DOHH2 (cell line): Measurements from ENCODE around the gene HSFX3.

Source experiments
- H3F3A ChIP-seq: fragments of 200-600 bp; sonication (generic), shearing (Covaris generic); 2 replicates; pipeline ENCODE4 v1.6.0; 2016; ENCODE audit warnings: antibody characterized with exemption, mild to moderate bottlenecking; ENCODE audit not compliant: control insufficient read depth, insufficient read depth
- H3K27ac ChIP-seq: fragments of 200-600 bp; sonication (generic); 2 replicates; pipeline ENCODE4 v1.5.1; 2014; ENCODE audit warnings: low read depth, mild to moderate bottlenecking, low read length, moderate library complexity
- H3K27me3 ChIP-seq: fragments of 200-600 bp; sonication (generic); 2 replicates; pipeline ENCODE4 v1.6.1; 2014; ENCODE audit warnings: mild to moderate bottlenecking, low read length, mixed read lengths; ENCODE audit not compliant: control insufficient read depth
- H3K36me3 ChIP-seq: fragments of 200-600 bp; sonication (generic); 2 replicates; pipeline ENCODE4 v1.6.1; 2014; ENCODE audit warnings: mild to moderate bottlenecking, low read length, moderate library complexity, mixed read lengths; ENCODE audit not compliant: control insufficient read depth
- H3K4me1 ChIP-seq: fragments of 200-600 bp; sonication (generic); 2 replicates; pipeline ENCODE4 v1.6.1; 2014; ENCODE audit warnings: mild to moderate bottlenecking, low read length, mixed read lengths; ENCODE audit not compliant: control insufficient read depth
- H3K4me2 ChIP-seq: fragments of 200-600 bp; sonication (generic); 2 replicates; pipeline ENCODE4 v1.6.0; 2014; ENCODE audit warnings: mild to moderate bottlenecking, low read length, moderate library complexity
- H3K4me3 ChIP-seq: fragments of 200-600 bp; sonication (generic); 2 replicates; pipeline ENCODE4 v1.5.1; 2014; ENCODE audit warnings: mild to moderate bottlenecking, low read length, mixed read lengths
- H3K79me2 ChIP-seq: fragments of 200-600 bp; sonication (generic); 2 replicates; pipeline ENCODE4 v1.6.1; 2014; ENCODE audit warnings: mild to moderate bottlenecking, low read length, mixed read lengths; ENCODE audit not compliant: control insufficient read depth
- H3K9me2 ChIP-seq: fragments of 200-600 bp; sonication (generic); replicated peaks from 2 replicates; pipeline ENCODE4 v1.6.1; 2014; ENCODE audit warnings: mild to moderate bottlenecking, low read length, mixed read lengths; ENCODE audit not compliant: control insufficient read depth
- H3K9me3 ChIP-seq: fragments of 200-600 bp; sonication (generic); 2 replicates; pipeline ENCODE4 v1.6.1; 2014; ENCODE audit warnings: antibody characterized with exemption, low read length, mixed read lengths; ENCODE audit not compliant: control insufficient read depth, insufficient read depth
- H4K20me1 ChIP-seq: fragments of 200-600 bp; sonication (generic); 2 replicates; pipeline ENCODE4 v1.6.0; 2014; ENCODE audit warnings: low read depth, mild to moderate bottlenecking, antibody characterized with exemption, low read length, moderate library complexity; ENCODE audit not compliant: control insufficient read depth, insufficient read depth
- EZH2phosphoT487 ChIP-seq: fragments of 200-600 bp; sonication (generic); IDR thresholded peaks from 2 replicates; pipeline ENCODE4 v1.6.1; 2017; ENCODE audit warnings: borderline replicate concordance, mild to moderate bottlenecking, antibody characterized with exemption, low read length, moderate library complexity, mixed read lengths
- TF ChIP-seq, protein P1 (sequence below): fragments of 200-600 bp; sonication (generic); IDR thresholded peaks from one replicate; pipeline ENCODE4 v1.5.1; 2014; ENCODE audit warnings: antibody characterized with exemption, mild to moderate bottlenecking, low read depth, low read length; ENCODE audit not compliant: poor library complexity, severe bottlenecking

Gene HSFX3

DNA sequence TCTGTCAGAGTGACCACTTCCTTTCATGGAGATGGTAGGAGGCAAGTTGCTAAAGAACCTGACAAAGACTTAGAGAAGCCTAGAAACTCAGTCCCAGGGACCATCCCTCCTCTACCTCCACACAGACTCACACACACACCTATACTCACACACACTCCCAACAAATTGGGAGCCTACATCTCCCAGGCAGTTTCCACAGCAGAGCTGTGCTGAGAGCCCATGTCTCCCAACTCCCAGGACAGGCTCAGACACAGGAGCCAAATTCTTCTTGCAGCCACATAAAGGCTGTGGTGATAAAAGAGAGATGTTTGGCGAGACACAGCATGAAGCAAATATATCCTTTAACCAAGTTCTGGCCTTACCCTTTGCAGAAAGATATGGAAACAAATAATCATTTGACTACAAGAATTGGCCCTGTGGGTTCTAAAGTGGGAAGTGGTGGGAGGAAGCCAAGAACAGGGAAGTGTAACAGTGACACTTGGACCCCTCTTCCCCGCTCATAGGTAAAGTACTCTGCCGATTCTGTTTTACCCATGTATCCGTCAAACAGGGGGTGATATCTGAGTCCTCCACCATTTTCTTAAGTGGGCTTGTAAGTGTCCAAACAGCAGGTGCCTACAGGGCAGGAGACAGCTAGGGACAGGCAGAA, 33.6 kb downstream of the HSFX3 start:
- Histone ChIP-seq H3K4me2 (no peak overlapping the region), H3F3A (no peaks in the 10 kb centered on the region), H3K36me3 (no peaks in the 10 kb centered on the region), H3K4me3 (no peak overlapping the region), H3K9me3 (no peaks in the 10 kb centered on the region), H3K27me3 (0 out of 2 replicates have a peak, but pooled peaks cover 4% of the 10 kb centered on the region), H3K9me2 (no peaks in the 10 kb centered on the region), H3K27ac (no peak overlapping the region), H3K4me1 (no peaks in the 10 kb centered on the region), H4K20me1 (no peaks in the 10 kb centered on the region), H3K79me2 (no peaks in the 10 kb centered on the region)
- TF ChIP-seq, protein P1, sequence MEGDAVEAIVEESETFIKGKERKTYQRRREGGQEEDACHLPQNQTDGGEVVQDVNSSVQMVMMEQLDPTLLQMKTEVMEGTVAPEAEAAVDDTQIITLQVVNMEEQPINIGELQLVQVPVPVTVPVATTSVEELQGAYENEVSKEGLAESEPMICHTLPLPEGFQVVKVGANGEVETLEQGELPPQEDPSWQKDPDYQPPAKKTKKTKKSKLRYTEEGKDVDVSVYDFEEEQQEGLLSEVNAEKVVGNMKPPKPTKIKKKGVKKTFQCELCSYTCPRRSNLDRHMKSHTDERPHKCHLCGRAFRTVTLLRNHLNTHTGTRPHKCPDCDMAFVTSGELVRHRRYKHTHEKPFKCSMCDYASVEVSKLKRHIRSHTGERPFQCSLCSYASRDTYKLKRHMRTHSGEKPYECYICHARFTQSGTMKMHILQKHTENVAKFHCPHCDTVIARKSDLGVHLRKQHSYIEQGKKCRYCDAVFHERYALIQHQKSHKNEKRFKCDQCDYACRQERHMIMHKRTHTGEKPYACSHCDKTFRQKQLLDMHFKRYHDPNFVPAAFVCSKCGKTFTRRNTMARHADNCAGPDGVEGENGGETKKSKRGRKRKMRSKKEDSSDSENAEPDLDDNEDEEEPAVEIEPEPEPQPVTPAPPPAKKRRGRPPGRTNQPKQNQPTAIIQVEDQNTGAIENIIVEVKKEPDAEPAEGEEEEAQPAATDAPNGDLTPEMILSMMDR, result no peak
- TF ChIP-seq EZH2phosphoT487, result no peak

DNA sequence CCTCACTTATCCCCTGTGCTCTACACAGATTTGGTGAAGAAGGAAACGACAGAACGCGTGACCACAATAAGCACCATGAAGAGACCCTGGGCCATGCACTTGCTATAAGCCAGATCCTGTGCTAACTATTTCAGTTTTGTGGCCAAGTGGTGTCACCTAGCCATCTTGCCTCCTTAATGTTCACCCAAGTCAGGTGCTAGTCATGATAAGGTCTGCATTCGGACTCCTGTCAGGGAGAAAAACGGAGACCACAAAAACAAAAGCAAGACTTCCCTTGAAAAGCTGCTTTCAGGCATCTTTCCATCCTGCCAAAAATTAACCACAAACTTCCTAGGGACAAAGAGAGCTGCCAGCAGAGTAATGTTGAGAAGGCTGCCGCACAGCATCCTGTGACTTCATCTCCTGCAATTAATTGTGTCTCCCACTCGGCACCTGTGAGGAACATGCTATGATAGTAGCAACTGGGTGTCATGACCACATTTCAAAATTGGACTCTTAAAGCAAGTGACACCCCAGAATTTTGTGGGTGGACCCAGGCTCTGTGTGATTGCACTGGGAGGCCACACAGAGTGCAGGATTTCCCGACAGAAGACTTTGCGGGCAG, 35.8 kb downstream of the HSFX3 start:
- no peaks in the 10 kb centered on the region for H3F3A ChIP-seq
- 0 out of 2 replicates have a peak, but pooled peaks cover 4% of the 10 kb centered on the region for H3K27me3 ChIP-seq
- H3K4me2 ChIP-seq, result no peak overlapping the region

DNA sequence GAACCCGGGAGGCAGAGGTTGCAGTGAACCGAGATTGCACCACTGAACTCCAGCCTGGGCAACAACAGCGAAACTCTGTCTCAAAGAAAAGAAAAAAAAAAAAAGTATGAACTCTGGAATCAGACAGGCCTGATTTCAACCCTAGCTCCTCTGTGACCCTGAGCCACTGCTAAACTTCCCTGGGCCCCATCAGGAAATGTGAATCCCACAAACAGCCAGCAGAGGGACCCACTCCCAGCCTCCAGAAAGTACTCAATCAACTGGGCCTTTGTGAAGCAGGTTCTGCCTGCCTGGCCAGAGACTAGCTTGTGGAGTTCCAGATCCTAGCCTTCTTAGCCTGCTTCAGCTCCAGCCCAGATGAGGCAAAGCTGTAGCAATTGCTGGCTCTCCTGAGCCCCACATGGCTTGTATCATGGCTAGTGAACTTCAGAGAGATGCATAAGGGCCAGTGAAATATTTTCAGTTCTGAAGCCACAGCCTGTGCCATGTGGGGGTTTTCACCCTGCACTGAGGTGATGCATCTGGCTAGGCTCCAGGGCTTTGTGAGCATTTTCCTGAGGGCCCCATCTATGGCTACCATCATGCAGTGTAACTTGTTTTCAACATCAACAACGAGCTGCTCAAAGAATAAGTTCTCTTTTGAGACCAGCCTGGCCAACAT, 37.4 kb downstream of the HSFX3 start:
- no peak overlapping the region for H3K4me2 ChIP-seq
- H3K36me3 ChIP-seq, result no peaks in the 10 kb centered on the region

More for the DNA sequence above, 35.8 kb downstream of the HSFX3 start:
- no peaks in the 10 kb centered on the region for H3K79me2 ChIP-seq
- no peak overlapping the region for H3K4me3 ChIP-seq
- no peaks in the 10 kb centered on the region for H3K36me3 ChIP-seq
- no peaks in the 10 kb centered on the region for H3K9me2 ChIP-seq
- H4K20me1 ChIP-seq, result no peaks in the 10 kb centered on the region
- H3K27ac ChIP-seq, result no peak overlapping the region
- TF ChIP-seq EZH2phosphoT487, result no peak
- TF ChIP-seq, protein P1, result no peak
- no peaks in the 10 kb centered on the region for H3K4me1 ChIP-seq
- H3K9me3 ChIP-seq, result no peaks in the 10 kb centered on the region

More for the DNA sequence above, 37.4 kb downstream of the HSFX3 start:
- Histone ChIP-seq H3K9me3 (no peaks in the 10 kb centered on the region), H3F3A (no peaks in the 10 kb centered on the region), H3K4me3 (no peak overlapping the region), H3K79me2 (no peaks in the 10 kb centered on the region), H3K27me3 (0 out of 2 replicates have a peak, but pooled peaks cover 3% of the 10 kb centered on the region), H3K4me1 (no peaks in the 10 kb centered on the region), H4K20me1 (no peaks in the 10 kb centered on the region), H3K9me2 (no peaks in the 10 kb centered on the region), H3K27ac (no peak overlapping the region)
- no peak for TF ChIP-seq EZH2phosphoT487
- TF ChIP-seq, protein P1, result peak; percentile 57
